Left cardiac atrium (tissue), 4 donors: ENCODE results near the gene SPDYE6. TPM values are rescaled to one million over a fixed set of nuclear protein-coding genes. Genes with fewer than 3 reads are reported as not detected.
"Not testable (repeated sequence)": the region's sequence is repeated elsewhere in the genome, so short reads cannot be mapped to it uniquely, and the experiment has no call there.

Source experiments
- ATAC-seq, 2 donors: fragments of 200-7000 bp; cut with Tn5 transposase; one replicate each; pipeline ENCODE4 v1.9.1; 2020; ENCODE audit warnings: mild to moderate bottlenecking in 2 of 2, moderate library complexity in 2 of 2
- DNase-seq: peaks from one replicate; pipeline ENCODE4 v3.0.0-alpha.2; 2020
- intact Hi-C, 2 donors: fragments of 100-400 bp; cut with DNase I; formaldehyde crosslinking; loops; one replicate each; pipeline versions ENCODE4 v1.14.1 to v1.15.1; 2022 to 2023
- long read RNA-seq: library from polyadenylated mRNA; unstranded; transcript quantifications from one replicate; pipeline ENCODE4 v2.0.0, GENCODE V29; 2021
- total RNA-seq, 2 donors: library from RNA; stranded (reverse); fragmentation: NEBNext Ultra II Directional; extraction: Animal tissue kit (Norgen Biotek cat#: 25700); gene quantifications; one replicate each; pipeline ENCODE4 v1.2.1, GENCODE V29; 2021
- donor health status: DM: no; HTN: yes; CAD: no.
- donor health status: DM: no; HTN: yes; CAD: no; lungs with severe emphysema.
- donor health status: DM: yes; HTN: yes; CAD: no.
- donor health status: Dilated cardiomyopathy.

SPDYE6 gene, protein sequence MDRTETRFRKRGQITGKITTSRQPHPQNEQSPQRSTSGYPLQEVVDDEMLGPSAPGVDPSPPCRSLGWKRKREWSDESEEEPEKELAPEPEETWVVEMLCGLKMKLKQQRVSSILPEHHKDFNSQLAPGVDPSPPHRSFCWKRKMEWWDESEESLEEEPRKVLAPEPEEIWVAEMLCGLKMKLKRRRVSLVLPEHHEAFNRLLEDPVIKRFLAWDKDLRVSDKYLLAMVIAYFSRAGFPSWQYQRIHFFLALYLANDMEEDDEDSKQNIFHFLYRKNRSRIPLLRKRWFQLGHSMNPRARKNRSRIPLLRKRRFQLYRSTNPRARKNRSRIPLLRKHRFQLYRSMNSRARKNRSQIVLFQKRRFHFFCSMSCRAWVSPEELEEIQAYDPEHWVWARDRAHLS
- not detected for total RNA-seq
- long read RNA-seq = 0 reads

DNA sequence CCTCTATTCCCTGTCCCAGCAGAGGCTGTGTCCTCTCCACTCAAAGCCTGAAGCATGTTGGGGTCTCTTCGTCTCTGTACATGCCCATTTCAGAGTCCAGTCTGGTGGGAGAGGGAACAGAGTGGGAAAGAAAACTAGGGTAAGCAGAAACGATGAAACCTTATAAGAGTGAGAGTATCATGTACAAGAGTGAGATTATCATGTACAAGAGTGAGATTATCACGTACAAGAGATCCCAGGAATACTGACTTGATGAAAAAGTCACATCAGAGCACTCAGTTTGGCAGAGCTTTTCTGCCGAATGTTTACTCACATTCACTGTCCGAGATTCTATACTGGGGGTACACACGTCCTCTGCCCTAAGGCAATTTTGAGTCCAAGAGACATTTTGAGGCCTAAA, at the start of gene SPDYE6:
Gene SPDYE6 (minus strand): TSS at position 101 of the 400 bp plus-strand sequence. CDS start 421 bp downstream, outside the sequence.
- ATAC-seq, DNase-seq, intact Hi-C loops: not testable (repeated sequence)

DNA sequence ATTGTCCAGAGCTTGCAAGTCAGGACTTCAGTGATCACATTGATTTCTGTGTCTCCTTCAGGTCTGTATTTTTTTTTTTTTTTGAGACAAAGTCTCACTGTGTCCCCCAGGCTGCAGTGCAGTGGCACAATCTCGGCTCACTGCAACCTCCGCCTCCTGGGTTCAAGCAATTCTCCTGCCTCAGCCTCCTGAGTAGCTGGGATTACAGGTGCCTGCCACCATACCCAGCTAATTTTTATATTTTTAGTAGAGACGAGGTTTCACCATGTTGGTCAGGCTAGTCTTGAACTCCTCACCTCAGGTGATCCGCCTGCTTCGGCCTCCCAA, 48.6 kb upstream of the SPDYE6 start:
- intact Hi-C loops, ATAC-seq, DNase-seq: not testable (repeated sequence)

DNA sequence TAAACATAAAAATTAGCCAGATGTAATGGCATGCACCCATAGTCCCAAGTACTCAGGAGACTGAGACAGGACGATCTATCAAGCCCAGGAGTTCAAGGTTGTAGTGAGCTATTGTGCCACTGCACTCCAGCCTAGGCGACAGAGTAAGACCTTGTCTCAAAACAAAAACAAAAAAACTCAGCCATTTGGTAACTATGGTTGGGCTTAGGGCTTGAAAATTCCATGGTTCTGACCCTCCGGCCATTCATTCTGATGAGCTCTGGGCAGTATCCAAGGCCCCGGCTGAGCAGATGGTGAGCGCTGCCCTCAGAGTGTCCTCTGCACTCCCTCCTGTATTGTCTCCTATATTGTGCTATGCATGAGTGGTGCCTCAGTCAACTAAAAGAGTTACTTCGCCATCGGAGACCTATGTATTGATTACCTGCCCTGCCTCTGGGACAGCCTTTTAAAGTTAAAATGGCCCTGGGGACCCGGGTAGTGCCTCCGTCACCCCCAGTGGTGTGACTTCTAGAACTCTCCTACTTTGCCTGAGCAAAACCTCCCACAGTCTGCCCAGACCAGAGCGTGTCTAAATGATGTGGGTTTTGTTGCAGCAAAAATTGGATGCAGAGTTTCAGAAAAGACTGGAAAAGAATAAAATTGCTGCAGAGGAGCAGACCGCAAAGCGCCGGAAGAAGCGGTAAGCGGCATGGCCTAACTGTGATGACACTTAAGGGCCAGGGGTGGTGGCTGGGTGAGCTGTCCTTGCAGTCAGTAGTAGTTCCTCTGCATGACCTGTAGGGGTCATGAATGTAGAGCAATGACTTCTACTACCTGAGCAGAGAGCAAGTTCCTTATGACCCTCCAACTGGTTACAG, 48.0 kb upstream of the SPDYE6 start:
- intact Hi-C loops = no loop called here
- ATAC-seq (peak; percentile 83 to 86), DNase-seq (no peak)

DNA sequence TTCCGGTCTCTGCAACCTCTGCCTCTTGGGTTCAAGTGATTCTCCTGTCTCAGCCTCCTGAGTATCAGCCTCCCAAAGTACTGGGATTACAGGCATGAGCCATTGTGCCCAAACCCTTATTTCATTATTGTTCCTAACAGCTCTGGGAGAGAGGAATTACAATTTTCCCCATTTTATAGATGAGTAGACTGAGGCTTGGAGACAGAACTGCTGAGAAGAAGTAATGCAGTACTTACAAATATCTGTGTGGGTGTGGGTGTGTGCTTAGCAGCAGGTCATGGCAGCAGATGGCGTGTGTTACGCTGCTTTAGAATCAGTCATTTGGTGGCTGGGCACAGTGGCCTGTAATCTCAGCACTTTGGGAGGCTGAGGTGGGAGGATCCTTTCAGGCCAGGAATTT, 47.3 kb upstream of the SPDYE6 start:
- DNase-seq (no peak), ATAC-seq (no peak)
- intact Hi-C loops = no loop called here

DNA sequence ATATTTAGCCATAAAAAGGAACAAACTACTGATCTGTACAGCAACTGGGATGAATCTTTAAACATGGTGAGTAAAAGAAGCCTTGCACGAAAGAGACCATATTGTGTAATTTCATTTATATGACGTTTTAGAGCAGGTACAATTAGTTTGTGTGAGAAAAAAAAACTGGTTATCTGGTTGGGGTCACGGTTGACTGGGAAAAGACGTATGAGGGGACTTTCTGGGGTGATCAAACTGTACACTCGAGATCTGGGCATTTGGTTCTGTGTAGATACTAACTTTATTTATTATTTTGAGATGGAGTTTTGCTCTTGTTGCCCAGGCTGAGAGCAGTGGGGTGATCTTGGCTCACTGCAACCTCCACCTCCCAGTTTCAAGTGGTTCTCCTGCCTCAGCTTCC, 44.1 kb upstream of the SPDYE6 start:
- ATAC-seq (no peak), DNase-seq (no peak)
- intact Hi-C loops = no loop called here

DNA sequence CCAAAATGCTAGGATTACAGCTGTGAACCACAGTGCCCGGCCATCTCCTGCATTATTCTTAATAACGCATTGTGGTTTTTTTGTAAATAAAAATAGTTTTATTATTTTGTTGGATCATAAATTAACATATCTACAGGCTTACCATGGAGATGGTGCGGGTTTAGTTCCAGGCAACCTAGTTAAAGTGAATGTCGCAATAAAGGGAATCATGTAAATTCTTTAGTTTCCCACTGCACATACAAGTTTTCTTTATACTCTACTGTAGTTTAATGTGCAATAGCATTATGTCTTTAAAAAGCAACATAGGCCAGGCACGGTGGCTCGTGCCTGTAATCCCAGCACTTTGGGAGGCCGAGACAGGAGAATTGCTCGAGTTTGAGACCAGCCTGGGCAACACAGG, 42.3 kb upstream of the SPDYE6 start:
- ATAC-seq = no peak
- intact Hi-C loops = no loop called here
- DNase-seq = no peak

DNA sequence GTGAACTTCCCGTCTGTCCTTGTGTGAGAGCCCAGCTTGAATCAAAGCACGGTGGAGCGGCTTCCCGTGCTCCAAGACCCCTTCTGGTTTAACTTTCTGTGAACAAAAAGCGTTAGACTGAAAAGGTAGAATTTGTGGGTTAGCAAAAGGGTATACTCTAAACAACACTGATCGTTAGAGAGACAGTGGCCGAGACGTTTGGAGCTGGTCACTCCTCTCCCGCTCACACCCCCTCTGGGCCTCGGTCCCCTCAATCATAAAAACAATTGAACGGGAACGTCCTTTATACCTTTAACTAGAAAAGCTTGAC, 40.4 kb upstream of the SPDYE6 start:
- intact Hi-C loops = no loop called here
- DNase-seq (no peak), ATAC-seq (peak in 1 of 2 donors; percentile 7)

DNA sequence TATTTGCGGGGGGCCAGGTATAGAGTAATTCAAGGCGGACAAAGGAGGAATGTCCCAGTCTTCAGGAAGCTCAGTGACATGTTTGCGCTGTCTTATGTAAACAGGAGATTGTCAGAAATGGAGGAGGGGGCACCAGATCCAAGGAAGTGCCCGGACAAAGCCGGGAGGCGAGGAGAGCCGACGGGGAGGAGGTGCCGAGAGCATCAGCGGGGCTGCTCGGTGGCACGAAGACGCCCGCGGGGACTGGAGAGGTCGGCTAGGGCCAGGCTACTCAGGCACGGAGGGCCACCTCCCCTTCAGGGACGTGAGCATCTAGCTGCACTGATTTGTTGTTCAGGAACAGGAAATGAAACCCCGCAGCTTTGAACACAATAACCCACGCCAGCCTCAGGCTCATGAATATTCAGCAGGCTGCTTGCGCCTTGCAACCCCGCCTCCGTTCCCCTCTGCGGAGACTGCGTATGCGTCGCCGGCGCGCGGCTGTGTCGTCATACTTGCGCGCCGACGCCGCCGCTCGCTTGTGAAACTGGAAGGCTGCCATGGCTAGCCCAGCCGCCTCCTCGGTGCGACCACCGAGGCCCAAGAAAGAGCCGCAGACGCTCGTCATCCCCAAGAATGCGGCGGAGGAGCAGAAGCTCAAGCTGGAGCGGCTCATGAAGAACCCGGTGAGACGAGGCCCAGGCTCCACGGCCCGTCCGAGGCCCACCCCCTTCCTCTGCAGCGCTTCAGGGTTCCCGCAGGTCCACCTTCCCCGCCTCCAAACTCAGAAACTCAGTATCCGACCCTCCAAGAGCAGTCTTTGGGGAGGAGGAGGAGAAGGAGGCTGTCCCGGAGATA, 39.8 kb upstream of the SPDYE6 start, which contains the start of gene PRKRIP1:
Gene PRKRIP1 (plus strand): TSS at position 491 of the 837 bp plus-strand sequence. CDS start 49 bp downstream, at position 540.
- DNase-seq (peak; percentile 84), ATAC-seq (peak; percentile 94 to 95)
- intact Hi-C loops = no loop called here

DNA sequence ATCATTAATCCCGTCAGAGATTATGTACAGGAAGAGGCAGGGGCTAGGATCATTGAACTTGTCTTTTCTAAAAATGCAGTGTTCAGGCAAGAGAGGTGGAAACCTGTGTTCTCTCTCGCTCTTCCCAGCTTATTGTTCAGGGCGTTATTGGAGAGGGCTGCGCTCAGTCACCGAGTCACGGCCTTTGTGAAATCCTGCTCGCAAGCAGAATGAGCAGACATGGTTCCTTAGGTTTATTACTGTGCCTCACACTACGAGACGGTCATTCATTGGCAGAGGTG, 39.3 kb upstream of the SPDYE6 start:
- ATAC-seq (no peak), DNase-seq (no peak)
- intact Hi-C loops = no loop called here

DNA sequence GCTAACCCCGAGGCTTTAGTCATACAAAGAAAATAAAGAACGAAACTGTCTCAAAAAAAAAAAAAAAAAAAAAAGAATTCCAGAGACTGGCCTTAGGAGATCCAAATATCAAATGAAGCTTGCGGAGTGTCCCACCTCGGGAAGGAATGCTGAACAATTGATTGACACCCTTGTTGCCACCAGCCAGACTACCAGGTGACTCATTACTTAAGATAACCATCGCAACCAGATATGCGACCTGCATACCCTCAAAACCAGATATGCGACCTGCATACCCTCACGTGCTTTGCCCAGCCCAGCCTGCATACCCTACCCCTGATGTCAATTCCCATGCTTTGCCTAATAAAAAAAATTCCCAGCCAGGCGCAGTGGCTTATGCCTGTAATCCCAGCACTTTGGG, 37.2 kb upstream of the SPDYE6 start:
- DNase-seq = no peak
- ATAC-seq = no peak
- intact Hi-C loops = loop anchor here in 1 of 2 donors (5.0 kb wide), 1 partner anchor 111 kb away; no protein-coding TSS in a partner anchor

DNA sequence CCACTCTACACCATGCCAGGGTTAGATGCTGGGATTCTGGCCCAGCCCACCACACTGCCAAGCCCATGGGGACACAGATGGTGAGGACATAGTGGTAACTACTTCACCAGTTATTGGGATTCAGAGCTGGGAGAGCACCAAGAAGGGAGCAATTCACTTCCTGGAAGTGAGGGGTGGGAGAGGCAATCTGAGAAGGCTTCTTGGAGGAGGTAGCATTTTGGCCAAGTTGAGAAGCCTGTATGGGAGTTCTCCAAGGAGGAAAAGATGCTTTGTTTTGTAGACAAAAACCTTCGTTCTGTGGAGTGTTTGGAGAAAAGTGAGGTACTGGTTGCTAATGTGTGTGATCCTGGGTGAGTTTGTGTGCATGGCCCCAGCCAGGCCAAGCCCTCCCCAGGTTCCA, 36.1 kb upstream of the SPDYE6 start:
- no peak for ATAC-seq
- intact Hi-C loops = loop anchor here in 1 of 2 donors (5.0 kb wide), 1 partner anchor 110 kb away; no protein-coding TSS in a partner anchor

DNA sequence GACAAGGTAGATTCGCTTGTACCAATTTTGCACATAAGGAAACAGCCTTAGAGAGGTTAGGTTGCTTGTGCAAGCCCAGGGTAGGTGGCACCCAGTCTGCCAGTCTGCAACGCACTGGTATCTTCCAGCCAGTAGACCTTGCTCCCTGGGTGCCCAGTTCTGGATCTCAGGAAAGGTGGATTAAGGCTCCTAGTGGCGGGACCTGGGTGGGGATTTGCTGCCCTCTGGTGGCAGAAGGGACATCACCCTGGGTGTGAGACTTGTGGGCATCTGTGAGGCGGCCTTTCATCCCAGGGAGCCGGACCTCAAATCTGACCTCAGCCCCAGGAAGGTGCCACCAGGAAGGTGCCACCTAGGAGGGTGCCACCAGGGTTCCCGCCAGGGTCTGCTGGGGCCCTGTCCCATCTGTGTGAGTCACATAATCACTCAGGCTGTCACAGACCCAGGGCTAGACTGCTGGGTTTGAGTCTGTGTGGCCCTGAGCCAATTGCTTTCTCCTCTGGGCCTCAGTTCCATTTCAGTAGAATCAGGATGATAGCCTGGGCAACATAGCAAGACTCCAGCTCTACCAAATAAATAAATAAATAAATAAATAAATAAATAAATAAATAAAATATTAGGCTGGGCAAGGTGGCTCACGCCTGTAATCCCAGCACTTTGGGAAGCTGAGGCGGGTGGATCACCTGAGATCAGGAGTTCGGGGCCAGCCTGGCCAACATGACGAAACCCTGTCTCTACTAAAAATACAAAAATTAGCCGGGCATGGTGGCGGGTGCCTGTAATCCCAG, 34.6 kb upstream of the SPDYE6 start:
- DNase-seq = peak; percentile 85
- peak; percentile 84 to 86 for ATAC-seq
- intact Hi-C loops = loop anchor here (1.0 to 5.0 kb wide), 2 partner anchors 109 to 112 kb away; no protein-coding TSS in a partner anchor

More for the DNA sequence above, 36.1 kb upstream of the SPDYE6 start:
- no peak for DNase-seq

DNA sequence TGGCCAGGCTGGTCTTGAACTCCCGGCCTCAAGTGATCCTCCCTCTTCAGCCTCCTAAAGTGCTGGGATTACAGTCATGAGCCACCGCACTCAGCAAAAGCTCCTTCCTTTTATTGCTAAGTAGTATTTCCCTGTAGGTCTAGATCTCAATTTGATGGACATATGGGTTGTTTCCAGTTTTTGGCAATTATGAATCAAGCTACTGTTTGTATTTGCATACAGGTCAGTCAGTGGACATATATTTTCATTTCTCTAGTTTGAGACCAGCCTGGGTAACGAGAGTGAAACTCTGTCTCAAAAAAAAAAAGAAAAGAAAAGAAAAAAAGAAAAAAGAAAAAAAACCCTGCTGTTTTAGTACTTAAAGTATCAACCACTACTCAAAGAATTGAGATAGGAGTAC, 33.6 kb upstream of the SPDYE6 start:
- DNase-seq (no peak), ATAC-seq (no peak)
- intact Hi-C loops = loop anchor here (1.0 to 5.0 kb wide), 2 partner anchors 108 to 111 kb away; no protein-coding TSS in a partner anchor

DNA sequence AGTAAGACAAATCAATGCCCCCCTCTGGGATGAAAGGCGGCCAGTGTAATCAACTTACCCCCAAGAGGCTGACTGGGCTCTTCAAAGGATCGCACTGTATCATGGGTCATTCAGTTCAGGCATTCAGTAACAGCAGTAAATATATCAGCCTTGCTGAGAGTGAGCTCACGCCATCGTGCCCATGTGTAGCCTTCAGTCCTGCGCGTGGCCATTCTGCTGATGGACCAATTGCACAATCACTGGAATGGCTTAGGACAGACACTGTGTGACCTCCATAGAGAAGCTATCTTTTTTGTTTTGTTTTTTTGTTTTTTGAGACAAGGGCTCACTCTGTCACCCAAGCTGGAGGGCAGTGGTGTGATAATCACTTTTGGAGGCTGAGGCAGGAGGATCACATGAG, 30.8 kb upstream of the SPDYE6 start:
- no peak for DNase-seq
- intact Hi-C loops = no loop called here
- no peak for ATAC-seq

DNA sequence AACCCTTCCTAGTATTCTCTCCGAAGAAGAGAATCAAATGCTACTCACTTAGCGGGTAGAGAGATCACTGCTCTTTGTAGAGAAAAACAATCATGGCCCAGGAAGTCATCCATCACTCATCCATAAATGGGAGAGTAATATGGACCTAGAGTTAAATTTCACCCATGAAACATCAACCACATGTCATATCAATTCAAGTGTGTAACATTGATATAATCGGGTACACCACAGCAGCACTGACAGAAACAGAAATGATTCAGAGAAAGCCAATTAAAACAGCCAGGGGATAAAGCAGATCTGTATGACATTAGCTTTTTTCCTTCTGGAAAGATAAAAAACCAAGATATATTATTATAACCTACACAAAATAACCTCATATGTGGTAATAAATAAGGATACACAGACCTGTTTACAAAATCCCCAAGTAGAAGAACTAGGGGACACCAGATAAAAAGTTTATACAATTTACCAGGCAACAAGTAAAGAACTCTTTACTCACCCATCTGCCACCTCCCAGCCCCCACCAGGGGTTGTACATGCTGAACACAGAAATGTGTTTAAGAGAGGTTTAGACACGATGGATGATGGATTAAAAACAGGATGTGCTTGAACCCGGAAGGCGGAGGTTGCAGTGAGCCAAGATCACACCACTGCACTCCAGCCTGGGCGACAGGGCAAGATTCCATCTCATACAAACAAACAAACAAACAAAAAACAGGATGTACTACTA, 25.6 kb upstream of the SPDYE6 start:
- intact Hi-C loops, ATAC-seq: not testable (repeated sequence)

DNA sequence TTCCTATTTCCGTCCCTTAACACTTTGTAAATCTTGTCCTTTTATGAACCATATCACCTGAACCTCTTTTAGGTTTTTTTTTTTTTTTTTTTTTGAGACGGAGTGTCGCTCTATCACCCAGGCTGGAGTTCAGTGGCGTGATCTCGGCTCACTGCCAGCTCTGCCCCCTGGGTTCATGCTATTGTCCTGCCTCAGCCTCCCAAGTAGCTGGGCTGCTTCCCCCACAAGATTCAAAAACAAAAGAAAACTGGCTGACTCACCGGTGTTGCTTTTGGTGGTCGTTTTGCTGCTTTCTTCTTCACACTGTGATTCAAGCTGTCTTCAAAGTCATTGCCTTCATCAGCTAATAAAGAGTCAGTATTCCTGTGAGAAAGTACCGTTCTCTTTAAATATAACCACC, 24.6 kb upstream of the SPDYE6 start:
- intact Hi-C loops, DNase-seq, ATAC-seq: not testable (repeated sequence)

More for the DNA sequence above, 25.6 kb upstream of the SPDYE6 start:
- not testable (repeated sequence) for DNase-seq

DNA sequence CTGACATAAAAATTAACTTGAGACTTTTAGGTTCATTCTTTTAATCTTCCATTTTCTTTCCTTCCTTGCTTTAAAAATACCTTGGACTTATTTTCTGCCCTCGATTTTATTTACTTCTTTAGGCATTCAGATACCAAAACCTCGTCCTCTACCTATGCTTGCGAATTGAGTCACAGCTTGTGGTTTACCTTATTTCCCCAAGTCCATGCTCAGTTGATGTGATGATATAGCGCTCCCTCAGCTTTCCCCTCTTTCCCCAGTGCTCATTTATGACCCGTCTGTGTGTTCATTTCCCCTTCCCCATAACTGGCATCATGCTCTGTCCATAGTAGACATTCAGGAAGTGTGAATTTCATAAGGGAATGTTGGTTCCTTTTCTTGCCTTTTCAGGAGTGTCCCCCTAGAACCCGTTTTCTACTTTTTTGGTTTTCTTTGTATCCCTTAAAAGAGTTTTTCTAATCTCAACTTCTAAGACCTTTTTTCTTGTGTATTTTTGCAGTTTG, 20.8 kb upstream of the SPDYE6 start:
- intact Hi-C loops = no loop called here
- ATAC-seq = no peak
- DNase-seq = no peak

DNA sequence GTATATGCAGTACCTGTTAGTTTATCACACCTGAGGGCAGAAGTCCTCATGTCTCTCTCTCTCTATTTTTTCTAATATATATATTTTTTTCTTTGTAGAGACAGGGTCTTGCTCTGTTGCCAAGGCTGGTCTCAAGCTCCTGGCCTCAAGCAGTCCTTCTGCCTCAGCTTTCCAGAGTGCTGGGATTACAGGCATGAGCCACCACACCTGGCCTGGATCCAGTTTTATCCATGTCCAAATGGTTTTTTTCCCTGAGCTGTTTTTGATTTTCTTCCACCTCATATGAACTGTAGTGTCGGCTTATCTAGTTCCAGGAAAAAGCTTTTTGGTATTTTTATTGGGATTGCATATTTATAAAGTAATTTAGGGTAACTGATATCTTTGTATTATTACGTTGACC, 16.6 kb upstream of the SPDYE6 start:
- intact Hi-C loops, ATAC-seq, DNase-seq: not testable (repeated sequence)
